GM12891 (cell line): ENCODE measurements around the gene ALG11.

Source experiments
- POLR2A ChIP-seq: IDR thresholded peaks from 2 replicates; pipeline ENCODE4 v1.6.1; 2011; ENCODE audit warnings: low read depth, low read length, control low read depth
- POLR2AphosphoS5 ChIP-seq: IDR thresholded peaks from 2 replicates; pipeline ENCODE4 v1.6.1; 2011; ENCODE audit warnings: low read depth, low read length, control low read depth
- POU2F2 ChIP-seq: IDR thresholded peaks from 2 replicates; pipeline ENCODE4 v1.6.1; 2011; ENCODE audit warnings: low read depth, mild to moderate bottlenecking, control low read depth, low read length, moderate library complexity
- TAF1 ChIP-seq: IDR thresholded peaks from 2 replicates; pipeline ENCODE4 v1.6.1; 2011; ENCODE audit warnings: low read depth, low read length, control low read depth

- TF ChIP-seq POLR2AphosphoS5 = no peak
- no peak for TF ChIP-seq POU2F2
- TF ChIP-seq POLR2A = no peak
- TF ChIP-seq TAF1 = no peak
Observed at GRCh38 chr13:52053460-52053859, 41.3 kb downstream of the ALG11 start.
